Osteocyte (in vitro differentiated cells): Measurements from ENCODE around the gene CYP19A1. TPM values are rescaled to one million over a fixed set of nuclear protein-coding genes. Genes with fewer than 3 reads are reported as not detected.

ENCODE experiments used
- DNase-seq: peaks from one replicate; pipeline ENCODE4 v3.0.0; 2021; ENCODE audit warnings: mixed read lengths; ENCODE audit not compliant: unreplicated experiment; ENCODE audit errors: extremely low spot score
- H3K27ac Mint-ChIP-seq: one replicate; pipeline ENCODE4 v1.8.0; 2021; ENCODE audit warnings: mild to moderate bottlenecking, mixed read lengths; ENCODE audit not compliant: unreplicated experiment
- H3K27me3 Mint-ChIP-seq: one replicate; pipeline ENCODE4 v1.8.0; 2021; ENCODE audit warnings: mixed read lengths; ENCODE audit not compliant: unreplicated experiment
- H3K36me3 Mint-ChIP-seq: one replicate; pipeline ENCODE4 v1.8.0; 2021; ENCODE audit warnings: mixed read lengths; ENCODE audit not compliant: unreplicated experiment
- H3K4me1 Mint-ChIP-seq: one replicate; pipeline ENCODE4 v1.8.0; 2021; ENCODE audit warnings: mixed read lengths; ENCODE audit not compliant: unreplicated experiment
- H3K4me3 Mint-ChIP-seq: one replicate; pipeline ENCODE4 v1.8.0; 2021; ENCODE audit warnings: mild to moderate bottlenecking, moderate library complexity, mixed read lengths; ENCODE audit not compliant: unreplicated experiment
- H3K9me3 Mint-ChIP-seq: one replicate; pipeline ENCODE4 v1.8.0; 2021; ENCODE audit warnings: mixed read lengths; ENCODE audit not compliant: unreplicated experiment
- CTCF ChIP-seq: fragments of 200-600 bp; sonication (generic); IDR thresholded peaks from 2 replicates; pipeline ENCODE4 v1.5.0; 2021; ENCODE audit warnings: antibody characterized with exemption, mild to moderate bottlenecking, moderate library complexity
- total RNA-seq: library from RNA; stranded (reverse); gene quantifications from 2 replicates; pipeline ENCODE4 v1.2.1, GENCODE V29; 2021

CYP19A1 gene
- total RNA-seq, 1 donor from 2014 or later = not detected

GRCh38 chr15:51335087-51335486 is 3.3 kb downstream of the CYP19A1 start:
- H3K4me3 Mint-ChIP-seq = no peak overlapping the region
- H3K9me3 Mint-ChIP-seq = no peaks in the 10 kb centered on the region
- H3K36me3 Mint-ChIP-seq = no peaks in the 10 kb centered on the region
- H3K27ac Mint-ChIP-seq = no peak overlapping the region
- TF ChIP-seq CTCF = no peak
- H3K27me3 Mint-ChIP-seq = peaks cover 9% of the 10 kb centered on the region
- DNase-seq = no peak
- no peaks in the 10 kb centered on the region for H3K4me1 Mint-ChIP-seq

- TF ChIP-seq CTCF = no peak
- no peak overlapping the region for H3K27ac Mint-ChIP-seq
- no peaks in the 10 kb centered on the region for H3K9me3 Mint-ChIP-seq
- no peaks in the 10 kb centered on the region for H3K36me3 Mint-ChIP-seq
- H3K27me3 Mint-ChIP-seq = peaks cover 5% of the 10 kb centered on the region
- no peak for DNase-seq
- H3K4me1 Mint-ChIP-seq = no peaks in the 10 kb centered on the region
- no peak overlapping the region for H3K4me3 Mint-ChIP-seq
Observed at GRCh38 chr15:51334011-51334451, 4.4 kb downstream of the CYP19A1 start.

- Mint-ChIP-seq H3K4me1 (no peaks in the 10 kb centered on the region), H3K27ac (no peak overlapping the region), H3K4me3 (no peak overlapping the region), H3K27me3 (peaks cover 5% of the 10 kb centered on the region), H3K9me3 (no peaks in the 10 kb centered on the region), H3K36me3 (no peaks in the 10 kb centered on the region)
- TF ChIP-seq CTCF = no peak
- DNase-seq = no peak
Observed at GRCh38 chr15:51333571-51333970, 4.8 kb downstream of the CYP19A1 start.

- Mint-ChIP-seq H3K4me3 (no peak overlapping the region), H3K27me3 (peaks cover 6% of the 10 kb centered on the region), H3K36me3 (no peaks in the 10 kb centered on the region), H3K9me3 (no peaks in the 10 kb centered on the region), H3K27ac (no peak overlapping the region), H3K4me1 (no peaks in the 10 kb centered on the region)
- no peak for TF ChIP-seq CTCF
- DNase-seq = no peak
Observed at GRCh38 chr15:51332206-51333147, 5.9 kb downstream of the CYP19A1 start.

GRCh38 chr15:51331141-51331540 is 7.3 kb downstream of the CYP19A1 start:
- TF ChIP-seq CTCF = no peak
- Mint-ChIP-seq H3K27ac (no peak overlapping the region), H3K36me3 (no peaks in the 10 kb centered on the region)

More at GRCh38 chr15:51331141-51331540, 7.3 kb downstream of the CYP19A1 start:
- Mint-ChIP-seq H3K27me3 (peaks cover 12% of the 10 kb centered on the region), H3K4me3 (no peak overlapping the region), H3K9me3 (no peaks in the 10 kb centered on the region), H3K4me1 (no peaks in the 10 kb centered on the region)
- no peak for DNase-seq
